Pancreas (tissue), 10 donors: ENCODE results near the gene EPM2AIP1. TPM values are rescaled to one million over a fixed set of nuclear protein-coding genes. Genes with fewer than 3 reads are reported as not detected.
A peak's percentile ranks its signal among the peaks of the same experiment; 100 is the strongest.
"Not testable (repeated sequence)": the region's sequence is repeated elsewhere in the genome, so short reads cannot be mapped to it uniquely, and the experiment has no call there.

Experiments
- ATAC-seq, 4 donors: fragments of 200-7000 bp; cut with Tn5 transposase; one replicate each; pipeline versions ENCODE4 v1.8.0 to v1.9.1; 2020; ENCODE audit warnings: mild to moderate bottlenecking in 4 of 4, moderate library complexity in 4 of 4
- DNase-seq, 6 donors: peaks; one replicate each; pipeline ENCODE4 v3.0.0-alpha.2; 2020
- FAIRE-seq: peaks from 2 replicates; lab custom pipeline; 2012; peaks lifted over from hg19 to GRCh38; lab: Jason Lieb, UNC
- H3K27ac ChIP-seq, 4 donors: fragments of 200-600 bp; sonication (generic); 1 replicate in 3 of 4; 2 replicates in 1 of 4; pipeline versions ENCODE4 v1.5.0 to v1.8.0; 2020
- H3K27me3 ChIP-seq, 4 donors: fragments of 200-600 bp; one replicate each; pipeline ENCODE4 v1.8.0; 2021
- H3K36me3 ChIP-seq, 3 donors: fragments of 200-600 bp; sonication (generic) in 1 of 3; one replicate each; pipeline versions ENCODE4 v1.5.0 to v1.8.0; 2020 to 2021
- H3K4me1 ChIP-seq, 3 donors: fragments of 200-600 bp; one replicate each; pipeline ENCODE4 v1.8.0; 2021
- H3K4me3 ChIP-seq, 4 donors: fragments of 200-600 bp; sonication (generic) in 2 of 4; one replicate each; pipeline versions ENCODE4 v1.5.0 to v1.8.0; 2020 to 2021
- H3K9me3 ChIP-seq, 4 donors: fragments of 200-600 bp; one replicate each; pipeline ENCODE4 v1.8.0; 2021
- CTCF ChIP-seq, 4 donors: fragments of 200-600 bp; sonication (generic) in 3 of 4; IDR thresholded peaks; one replicate each; pipeline versions ENCODE4 v1.5.0 to v1.8.0; 2021; ENCODE audit warnings: antibody characterized with exemption in 4 of 4
- WGBS, 2 donors: extraction: QIAGEN DNeasy Blood & Tissue Kit; methylation state at CpG; one replicate each; pipeline ENCODE4 v1.1.7; 2013; 5-methylcytosine and 5-hydroxymethylcytosine counted together
- intact Hi-C, 3 donors: fragments of 100-400 bp; cut with DNase I; formaldehyde crosslinking; loops; one replicate each; pipeline versions ENCODE4 v1.11.1 to v1.14.2; 2022
- polyA plus RNA-seq, 2 donors: library from polyadenylated mRNA; stranded (reverse); fragments of 200-250 nt; gene quantifications; one replicate each; pipeline ENCODE4 v1.2.3, GENCODE V29; 2013
- total RNA-seq, 6 donors: library from RNA; stranded (reverse); fragmentation: NEBNext Ultra II Directional in 4 of 6; extraction: Animal tissue kit (Norgen Biotek cat#: 25700) in 4 of 6; gene quantifications; one replicate each; pipeline versions ENCODE4 v1.2.1 to v1.2.4, GENCODE V29; 2021 to 2023
- donor health status: healthy with polysubstance abuse.
- donor health status: DM: no; HTN: no; CAD: no; lungs with moderate emphysema.
- donor health status: DM: no; HTN: no; CAD: no.
- donor health status: control.
- donor health status: control.
- donor health status: Bipolar disorder and iron deficiency.
- donor health status: DM: yes; HTN: yes; CAD: no.
- donor health status: DM: no; HTN: no; CAD: no.
- donor health status: DM: no; HTN: no; CAD: no.
- donor health status: DM: yes; HTN: yes; CAD: no.

Gene EPM2AIP1
- total and polyA plus RNA-seq, 8 donors, result 2.9 to 8.7 (median 6.2) TPM

- 59 to 81% methylated on average over 1 of the region's 1 CpG for WGBS, 2 donors
- H3K9me3 ChIP-seq, result no peaks in the 10 kb centered on the region
- no peak for TF ChIP-seq CTCF (IDR thresholded peaks at IDR 0.05)
- DNase-seq, result no peak
- no peak for ATAC-seq
- no peak for FAIRE-seq
- intact Hi-C loops, result no loop called here
- no peak overlapping the region for H3K4me3 ChIP-seq
- no peak overlapping the region for H3K27ac ChIP-seq
- no peaks in the 10 kb centered on the region for H3K4me1 ChIP-seq
- H3K36me3 ChIP-seq, result no peaks in the 10 kb centered on the region
- H3K27me3 ChIP-seq, result no peaks in the 10 kb centered on the region
Observed at GRCh38 chr3:36964331-36964730, 28.6 kb downstream of the EPM2AIP1 start.

DNA sequence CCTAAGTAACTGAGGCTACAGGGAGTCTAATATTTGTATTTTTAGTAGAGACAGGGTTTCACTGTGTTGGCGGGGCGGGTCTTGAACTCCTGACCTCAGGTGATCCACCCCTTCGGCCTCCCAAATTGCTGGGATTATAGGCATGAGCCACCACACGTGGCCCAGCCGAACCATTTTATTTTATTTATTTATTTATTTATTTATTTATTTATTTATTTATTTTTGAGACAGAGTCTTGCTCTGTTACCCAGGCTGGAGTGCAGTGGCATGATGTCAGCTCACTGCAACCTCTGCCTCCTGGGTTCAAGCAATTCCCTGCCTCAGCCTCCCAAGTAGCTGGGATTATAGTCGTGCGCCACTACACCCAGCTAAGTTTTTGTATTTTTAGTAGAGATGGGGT is 29.9 kb downstream of the EPM2AIP1 start:
- not testable (repeated sequence) for ATAC-seq

GRCh38 chr3:36960502-36960901 is 32.4 kb downstream of the EPM2AIP1 start:
- intact Hi-C loops, result no loop called here
- FAIRE-seq (no peak), DNase-seq (no peak), ATAC-seq (no peak)
- TF ChIP-seq CTCF (IDR thresholded peaks at IDR 0.05), result no peak
- no peak overlapping the region for H3K27ac ChIP-seq
- 71 to 80% methylated on average over 4 of the region's 4 CpGs for WGBS, 2 donors
- no peaks in the 10 kb centered on the region for H3K9me3 ChIP-seq
- no peak overlapping the region for H3K4me3 ChIP-seq
- H3K27me3 ChIP-seq, result no peaks in the 10 kb centered on the region
- no peaks in the 10 kb centered on the region for H3K36me3 ChIP-seq
- no peaks in the 10 kb centered on the region for H3K4me1 ChIP-seq

More for the DNA sequence above, 29.9 kb downstream of the EPM2AIP1 start:
- H3K4me1 ChIP-seq, H3K27ac ChIP-seq, H3K4me3 ChIP-seq, H3K9me3 ChIP-seq, H3K27me3 ChIP-seq, H3K36me3 ChIP-seq, intact Hi-C loops, DNase-seq, FAIRE-seq: not testable (repeated sequence)
- 91 to 96% methylated on average over 7 of the region's 7 CpGs for WGBS, 2 donors

DNA sequence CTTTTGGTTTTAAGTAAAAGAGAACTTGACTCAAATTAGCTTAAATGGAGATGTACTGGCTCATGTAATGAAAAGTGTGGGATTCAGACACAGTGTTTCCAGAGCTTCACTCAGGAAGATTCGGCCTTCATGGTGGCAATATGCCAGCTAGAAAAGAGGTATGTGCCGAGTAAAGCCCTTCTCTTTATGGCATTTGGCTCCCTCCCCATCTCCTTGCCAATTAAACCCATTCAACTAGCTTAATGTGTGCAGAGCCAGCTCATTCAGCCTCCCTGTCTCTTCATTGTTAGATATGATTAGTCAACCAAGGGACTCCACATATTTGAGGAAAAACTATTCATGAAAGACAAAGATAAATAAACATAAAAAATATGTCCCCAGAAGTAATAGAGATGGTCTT is 33.1 kb downstream of the EPM2AIP1 start:
- H3K36me3 ChIP-seq, result no peaks in the 10 kb centered on the region
- DNase-seq, result no peak
- no peaks in the 10 kb centered on the region for H3K4me1 ChIP-seq
- intact Hi-C loops, result loop anchor here in 2 of 3 donors (5.0 to 10.0 kb wide), 2 partner anchors 233 to 235 kb away; no protein-coding TSS in a partner anchor
- no peaks in the 10 kb centered on the region for H3K9me3 ChIP-seq
- WGBS, 2 donors, result 33 to 40% methylated on average over 2 of the region's 2 CpGs
- no peak for ATAC-seq
- no peak overlapping the region for H3K4me3 ChIP-seq
- H3K27ac ChIP-seq, result no peak overlapping the region
- H3K27me3 ChIP-seq, result no peaks in the 10 kb centered on the region
- TF ChIP-seq CTCF (IDR thresholded peaks at IDR 0.05), result no peak
- no peak for FAIRE-seq

DNA sequence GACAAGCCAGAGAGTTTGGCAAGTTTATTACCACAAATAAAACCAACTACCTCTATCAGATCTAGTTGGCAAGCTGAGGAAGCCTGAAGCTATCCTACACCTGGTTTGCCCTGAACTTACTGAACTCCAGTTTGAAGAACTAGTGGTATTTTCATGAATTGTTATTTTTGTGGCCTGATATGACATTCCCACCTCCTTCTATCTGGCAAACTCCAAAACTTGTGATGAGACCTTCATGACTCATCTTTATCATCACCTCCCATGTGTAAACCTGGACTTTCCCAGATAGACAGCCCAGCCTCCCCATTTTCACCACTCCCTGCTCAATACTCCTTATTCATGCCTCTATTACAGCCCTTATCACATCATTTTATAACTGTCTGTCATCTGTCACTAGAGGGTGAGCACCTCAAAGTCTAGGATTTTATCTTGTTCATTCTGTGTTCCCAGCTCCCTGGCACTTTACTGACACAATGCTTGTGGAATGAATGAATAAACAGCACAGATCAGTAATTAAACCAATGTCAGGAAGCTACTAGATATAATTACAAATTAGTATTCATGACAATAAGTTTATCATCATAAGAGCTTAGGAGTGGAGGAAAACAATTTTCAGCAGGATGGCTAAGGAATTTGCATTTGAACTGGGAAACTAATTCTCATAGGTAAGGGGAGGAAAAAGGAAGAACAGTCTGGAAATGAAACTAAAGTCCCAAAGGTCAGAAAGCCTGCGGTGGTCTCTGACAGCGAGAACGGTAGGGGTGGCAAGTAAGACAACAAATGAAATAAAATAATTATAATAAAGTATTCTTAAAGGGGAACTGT is 34.9 kb downstream of the EPM2AIP1 start:
- Histone ChIP-seq H3K27me3 (no peaks in the 10 kb centered on the region), H3K9me3 (no peaks in the 10 kb centered on the region), H3K4me3 (no peak overlapping the region), H3K36me3 (no peaks in the 10 kb centered on the region), H3K27ac (no peak overlapping the region), H3K4me1 (no peaks in the 10 kb centered on the region)
- ATAC-seq (peak in 2 of 4 donors; percentile 13 to 16), FAIRE-seq (no peak), DNase-seq (no peak)
- 36 to 40% methylated on average over 3 of the region's 3 CpGs for WGBS, 2 donors
- no peak for TF ChIP-seq CTCF (IDR thresholded peaks at IDR 0.05)
- intact Hi-C loops, result loop anchor here in 2 of 3 donors (5.0 to 10.0 kb wide), 2 partner anchors 231 to 233 kb away; no protein-coding TSS in a partner anchor
